Colonic mucosa (tissue), 4 donors: Measurements from ENCODE around the gene PDK3. TPM values are rescaled to one million over a fixed set of nuclear protein-coding genes. Genes with fewer than 3 reads are reported as not detected.

Source experiments
- DNase-seq: peaks from one replicate; pipeline ENCODE4 v3.0.0-alpha.2; 2020
- H3K27ac ChIP-seq: fragments of 200-600 bp; one replicate; pipeline ENCODE4 v1.8.0; 2021
- H3K27me3 ChIP-seq: fragments of 200-600 bp; one replicate; pipeline ENCODE4 v1.8.0; 2021
- H3K36me3 ChIP-seq: fragments of 200-600 bp; one replicate; pipeline ENCODE4 v1.8.0; 2021
- H3K4me1 ChIP-seq: fragments of 200-600 bp; one replicate; pipeline ENCODE4 v1.8.0; 2021; ENCODE audit warnings: mild to moderate bottlenecking
- H3K4me3 ChIP-seq: fragments of 200-600 bp; one replicate; pipeline ENCODE4 v1.8.0; 2021
- H3K9ac ChIP-seq, 2 donors: one replicate each; pipeline ENCODE4 v1.7.0; 2013; ENCODE audit warnings: control low read depth in 2 of 2, low read depth in 2 of 2, low read length in 2 of 2
- H3K9me3 ChIP-seq: fragments of 200-600 bp; one replicate; pipeline ENCODE4 v1.8.0; 2021
- CTCF ChIP-seq: fragments of 200-600 bp; IDR thresholded peaks from one replicate; pipeline ENCODE4 v1.8.0; 2022; ENCODE audit warnings: antibody characterized with exemption, mild to moderate bottlenecking
- intact Hi-C: fragments of 100-400 bp; cut with DNase I; formaldehyde crosslinking; loops from one replicate; pipeline ENCODE4 v1.14.1; 2022
- total RNA-seq, 2 donors: library from RNA; stranded (reverse); fragmentation: NEBNext Ultra II Directional in 1 of 2; extraction: Animal tissue kit (Norgen Biotek cat#: 25700) in 1 of 2; gene quantifications; one replicate each; pipeline ENCODE4 v1.2.1, GENCODE V29; 2021
- donor health status: healthy.
- donor health status: DM: no; HTN: no; CAD: no.
- donor health status: DM: no; HTN: no; CAD: no.

The PDK3 gene
- total RNA-seq, 2 donors from 2014 or later = 18.5 to 37.7 TPM

- Histone ChIP-seq H3K9ac (no peak overlapping the region), H3K36me3 (no peaks in the 10 kb centered on the region), H3K27me3 (no peaks in the 10 kb centered on the region), H3K4me1 (no peaks in the 10 kb centered on the region), H3K9me3 (no peaks in the 10 kb centered on the region), H3K4me3 (no peak overlapping the region), H3K27ac (no peak overlapping the region)
- DNase-seq = no peak
- peak; percentile 11 for TF ChIP-seq CTCF
- intact Hi-C loops = loop anchor here (5.0 kb wide), 1 partner anchor 241 kb away; no protein-coding TSS in a partner anchor
These were observed 33.1 kb downstream of the PDK3 start for GRCh38 chrX:24498181-24498580.

- H3K4me1 ChIP-seq = no peaks in the 10 kb centered on the region
- no peak overlapping the region for H3K27ac ChIP-seq
- peak; percentile 48 for TF ChIP-seq CTCF
- H3K36me3 ChIP-seq = no peaks in the 10 kb centered on the region
- H3K9ac ChIP-seq = no peak overlapping the region
- H3K4me3 ChIP-seq = no peak overlapping the region
- no peaks in the 10 kb centered on the region for H3K27me3 ChIP-seq
- intact Hi-C loops = loop anchor here (5.0 kb wide), 1 partner anchor 242 kb away; no protein-coding TSS in a partner anchor
- DNase-seq = no peak
- no peaks in the 10 kb centered on the region for H3K9me3 ChIP-seq
These were observed 33.9 kb downstream of the PDK3 start for GRCh38 chrX:24498975-24499374.

- TF ChIP-seq CTCF = no peak
- H3K27me3 ChIP-seq = no peaks in the 10 kb centered on the region
- no peaks in the 10 kb centered on the region for H3K36me3 ChIP-seq
- intact Hi-C loops = no loop called here
- no peak overlapping the region for H3K9ac ChIP-seq
- no peak overlapping the region for H3K27ac ChIP-seq
- H3K4me1 ChIP-seq = no peaks in the 10 kb centered on the region
- no peak overlapping the region for H3K4me3 ChIP-seq
- no peak for DNase-seq
- H3K9me3 ChIP-seq = no peaks in the 10 kb centered on the region
These were observed 41.0 kb downstream of the PDK3 start for GRCh38 chrX:24506082-24506481.

- Histone ChIP-seq H3K9ac (no peak overlapping the region), H3K27ac (no peak overlapping the region), H3K36me3 (no peaks in the 10 kb centered on the region), H3K9me3 (no peaks in the 10 kb centered on the region), H3K4me3 (no peak overlapping the region), H3K4me1 (no peaks in the 10 kb centered on the region), H3K27me3 (no peaks in the 10 kb centered on the region)
- DNase-seq = no peak
- intact Hi-C loops = no loop called here
- TF ChIP-seq CTCF = no peak
These were observed 43.3 kb downstream of the PDK3 start for GRCh38 chrX:24508375-24508774.

GRCh38 chrX:24513416-24513815 is 48.3 kb downstream of the PDK3 start:
- TF ChIP-seq CTCF = no peak
- Histone ChIP-seq H3K4me1 (no peaks in the 10 kb centered on the region), H3K9me3 (no peaks in the 10 kb centered on the region), H3K27me3 (no peaks in the 10 kb centered on the region), H3K9ac (no peak overlapping the region), H3K27ac (no peak overlapping the region), H3K4me3 (no peak overlapping the region), H3K36me3 (no peaks in the 10 kb centered on the region)
- intact Hi-C loops = no loop called here
- no peak for DNase-seq

GRCh38 chrX:24515447-24515846 is 50.4 kb downstream of the PDK3 start:
- Histone ChIP-seq H3K27me3 (no peaks in the 10 kb centered on the region), H3K4me1 (no peaks in the 10 kb centered on the region), H3K4me3 (no peak overlapping the region), H3K27ac (no peak overlapping the region), H3K36me3 (no peaks in the 10 kb centered on the region), H3K9ac (no peak overlapping the region), H3K9me3 (no peaks in the 10 kb centered on the region)
- no peak for TF ChIP-seq CTCF
- no peak for DNase-seq
- intact Hi-C loops = no loop called here
